ENCODE measurements around the gene GCK. TPM values are rescaled to one million over a fixed set of nuclear protein-coding genes. Genes with fewer than 3 reads are reported as not detected.

The GCK gene
- total and polyA plus RNA-seq, 2 of the 13 experiments (the other 11 are each of a cell fraction or from before 2014, with no cell fraction given) = not detected

DNA sequence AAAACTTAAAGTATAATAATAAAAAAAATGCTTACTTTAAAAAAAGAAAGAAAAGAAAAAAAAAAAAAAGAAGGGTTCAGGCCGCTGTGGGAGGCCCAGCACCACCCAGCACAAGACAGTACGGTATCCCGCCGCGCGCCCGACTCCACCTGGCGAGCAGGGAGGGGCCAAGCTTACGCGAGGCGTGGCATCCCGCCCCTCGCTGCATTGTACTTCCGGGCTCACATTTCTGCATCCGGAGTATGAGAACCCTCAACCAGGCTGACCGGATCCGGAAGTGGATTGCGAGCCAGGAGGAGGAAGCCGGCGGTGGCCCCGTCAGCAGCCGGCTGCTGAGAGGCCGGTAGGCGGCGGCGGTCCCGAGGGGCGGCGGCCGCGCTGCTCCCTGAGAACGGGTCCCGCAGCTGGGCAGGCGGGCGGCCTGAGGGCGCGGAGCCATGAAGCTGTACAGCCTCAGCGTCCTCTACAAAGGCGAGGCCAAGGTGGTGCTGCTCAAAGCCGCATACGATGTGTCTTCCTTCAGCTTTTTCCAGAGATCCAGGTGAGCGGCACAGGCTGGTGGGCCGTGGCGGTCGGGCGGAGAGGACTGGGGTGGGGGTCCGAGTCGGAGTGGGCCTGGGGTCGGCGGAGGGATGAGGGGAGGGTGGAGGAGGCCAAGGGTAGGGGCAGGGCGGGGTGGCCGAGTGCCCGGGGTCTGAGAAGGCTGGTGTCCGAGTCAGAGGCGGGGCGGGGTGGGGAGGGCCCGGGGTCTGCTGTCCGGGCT lies 11.6 kb upstream of the GCK start, which contains the start of gene YKT6 (continued):
- TF ChIP-seq, protein P1, sequence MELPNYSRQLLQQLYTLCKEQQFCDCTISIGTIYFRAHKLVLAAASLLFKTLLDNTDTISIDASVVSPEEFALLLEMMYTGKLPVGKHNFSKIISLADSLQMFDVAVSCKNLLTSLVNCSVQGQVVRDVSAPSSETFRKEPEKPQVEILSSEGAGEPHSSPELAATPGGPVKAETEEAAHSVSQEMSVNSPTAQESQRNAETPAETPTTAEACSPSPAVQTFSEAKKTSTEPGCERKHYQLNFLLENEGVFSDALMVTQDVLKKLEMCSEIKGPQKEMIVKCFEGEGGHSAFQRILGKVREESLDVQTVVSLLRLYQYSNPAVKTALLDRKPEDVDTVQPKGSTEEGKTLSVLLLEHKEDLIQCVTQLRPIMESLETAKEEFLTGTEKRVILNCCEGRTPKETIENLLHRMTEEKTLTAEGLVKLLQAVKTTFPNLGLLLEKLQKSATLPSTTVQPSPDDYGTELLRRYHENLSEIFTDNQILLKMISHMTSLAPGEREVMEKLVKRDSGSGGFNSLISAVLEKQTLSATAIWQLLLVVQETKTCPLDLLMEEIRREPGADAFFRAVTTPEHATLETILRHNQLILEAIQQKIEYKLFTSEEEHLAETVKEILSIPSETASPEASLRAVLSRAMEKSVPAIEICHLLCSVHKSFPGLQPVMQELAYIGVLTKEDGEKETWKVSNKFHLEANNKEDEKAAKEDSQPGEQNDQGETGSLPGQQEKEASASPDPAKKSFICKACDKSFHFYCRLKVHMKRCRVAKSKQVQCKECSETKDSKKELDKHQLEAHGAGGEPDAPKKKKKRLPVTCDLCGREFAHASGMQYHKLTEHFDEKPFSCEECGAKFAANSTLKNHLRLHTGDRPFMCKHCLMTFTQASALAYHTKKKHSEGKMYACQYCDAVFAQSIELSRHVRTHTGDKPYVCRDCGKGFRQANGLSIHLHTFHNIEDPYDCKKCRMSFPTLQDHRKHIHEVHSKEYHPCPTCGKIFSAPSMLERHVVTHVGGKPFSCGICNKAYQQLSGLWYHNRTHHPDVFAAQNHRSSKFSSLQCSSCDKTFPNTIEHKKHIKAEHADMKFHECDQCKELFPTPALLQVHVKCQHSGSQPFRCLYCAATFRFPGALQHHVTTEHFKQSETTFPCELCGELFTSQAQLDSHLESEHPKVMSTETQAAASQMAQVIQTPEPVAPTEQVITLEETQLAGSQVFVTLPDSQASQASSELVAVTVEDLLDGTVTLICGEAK (IDR thresholded peaks at IDR 0.05) = peak; percentile 91
- TF ChIP-seq, protein P1 (CRISPR knock-in tag; IDR thresholded peaks at IDR 0.05) = peak; percentile 26; the same call in 1 of the 2 replicates
- TF ChIP-seq ZNF501 (CRISPR knock-in tag; IDR thresholded peaks at IDR 0.05) = peak; percentile 87
- no peak for TF ChIP-seq ZNF841 (CRISPR knock-in tag; IDR thresholded peaks at IDR 0.05; ENCODE audit: borderline replicate concordance)
- TF ChIP-seq, protein P2, sequence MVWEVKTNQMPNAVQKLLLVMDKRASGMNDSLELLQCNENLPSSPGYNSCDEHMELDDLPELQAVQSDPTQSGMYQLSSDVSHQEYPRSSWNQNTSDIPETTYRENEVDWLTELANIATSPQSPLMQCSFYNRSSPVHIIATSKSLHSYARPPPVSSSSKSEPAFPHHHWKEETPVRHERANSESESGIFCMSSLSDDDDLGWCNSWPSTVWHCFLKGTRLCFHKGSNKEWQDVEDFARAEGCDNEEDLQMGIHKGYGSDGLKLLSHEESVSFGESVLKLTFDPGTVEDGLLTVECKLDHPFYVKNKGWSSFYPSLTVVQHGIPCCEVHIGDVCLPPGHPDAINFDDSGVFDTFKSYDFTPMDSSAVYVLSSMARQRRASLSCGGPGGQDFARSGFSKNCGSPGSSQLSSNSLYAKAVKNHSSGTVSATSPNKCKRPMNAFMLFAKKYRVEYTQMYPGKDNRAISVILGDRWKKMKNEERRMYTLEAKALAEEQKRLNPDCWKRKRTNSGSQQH (CRISPR knock-in tag; IDR thresholded peaks at IDR 0.05; ENCODE audit: low read depth) = no peak
- 0 out of 2 replicates have a peak, but pooled peaks have one; percentile 20 for TF ChIP-seq ZNF777 (CRISPR knock-in tag; IDR thresholded peaks at IDR 0.05)
- peak; percentile 56 for TF ChIP-seq ZNF350 (CRISPR knock-in tag; IDR thresholded peaks at IDR 0.05; ENCODE audit: borderline replicate concordance, low read depth)
- TF ChIP-seq, protein P3, sequence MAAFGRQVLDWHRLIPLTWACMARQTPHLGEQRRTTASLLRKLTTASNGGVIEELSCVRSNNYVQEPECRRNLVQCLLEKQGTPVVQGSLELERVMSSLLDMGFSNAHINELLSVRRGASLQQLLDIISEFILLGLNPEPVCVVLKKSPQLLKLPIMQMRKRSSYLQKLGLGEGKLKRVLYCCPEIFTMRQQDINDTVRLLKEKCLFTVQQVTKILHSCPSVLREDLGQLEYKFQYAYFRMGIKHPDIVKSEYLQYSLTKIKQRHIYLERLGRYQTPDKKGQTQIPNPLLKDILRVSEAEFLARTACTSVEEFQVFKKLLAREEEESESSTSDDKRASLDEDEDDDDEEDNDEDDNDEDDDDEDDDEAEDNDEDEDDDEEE (CRISPR knock-in tag; IDR thresholded peaks at IDR 0.05) = no peak
- no peak for TF ChIP-seq KAT2B (IDR thresholded peaks at IDR 0.05; ENCODE audit: borderline replicate concordance, low read depth, low read length)
- TF ChIP-seq ZNF331 (CRISPR knock-in tag; IDR thresholded peaks at IDR 0.05) = peak; percentile 21; the same call in 1 of the 2 replicates
- TF ChIP-seq, protein P4, sequence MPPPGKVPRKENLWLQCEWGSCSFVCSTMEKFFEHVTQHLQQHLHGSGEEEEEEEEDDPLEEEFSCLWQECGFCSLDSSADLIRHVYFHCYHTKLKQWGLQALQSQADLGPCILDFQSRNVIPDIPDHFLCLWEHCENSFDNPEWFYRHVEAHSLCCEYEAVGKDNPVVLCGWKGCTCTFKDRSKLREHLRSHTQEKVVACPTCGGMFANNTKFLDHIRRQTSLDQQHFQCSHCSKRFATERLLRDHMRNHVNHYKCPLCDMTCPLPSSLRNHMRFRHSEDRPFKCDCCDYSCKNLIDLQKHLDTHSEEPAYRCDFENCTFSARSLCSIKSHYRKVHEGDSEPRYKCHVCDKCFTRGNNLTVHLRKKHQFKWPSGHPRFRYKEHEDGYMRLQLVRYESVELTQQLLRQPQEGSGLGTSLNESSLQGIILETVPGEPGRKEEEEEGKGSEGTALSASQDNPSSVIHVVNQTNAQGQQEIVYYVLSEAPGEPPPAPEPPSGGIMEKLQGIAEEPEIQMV (CRISPR knock-in tag; IDR thresholded peaks at IDR 0.05; ENCODE audit: low read depth) = no peak
- TF ChIP-seq ARID2 (CRISPR knock-in tag; IDR thresholded peaks at IDR 0.05; ENCODE audit: borderline replicate concordance) = no peak
- TF ChIP-seq TOPORS (CRISPR knock-in tag; IDR thresholded peaks at IDR 0.05) = peak; percentile 44; the same call in 1 of the 2 replicates
- TF ChIP-seq HNF4A (CRISPR knock-in tag; IDR thresholded peaks at IDR 0.05) = no peak
- TF ChIP-seq ZBTB42 (CRISPR knock-in tag; IDR thresholded peaks at IDR 0.05) = 0 out of 2 replicates have a peak, but pooled peaks have one; percentile 38
- TF ChIP-seq ZBTB38 (CRISPR knock-in tag; IDR thresholded peaks at IDR 0.05) = no peak

All from HepG2 (cell line).